Loucy (cell line): Measurements from ENCODE around the gene ZNF362.

Experiments used
- H2AFZ ChIP-seq: fragments of 200-600 bp; sonication (generic); 2 replicates; pipeline ENCODE4 v1.6.0; 2016; ENCODE audit warnings: antibody characterized with exemption, mild to moderate bottlenecking, low read length, moderate library complexity
- H3F3A ChIP-seq: fragments of 200-600 bp; 2 replicates; pipeline ENCODE4 v1.6.0; 2016; ENCODE audit warnings: antibody characterized with exemption, low read depth, mild to moderate bottlenecking
- H3K27me3 ChIP-seq: fragments of 200-600 bp; sonication (generic); 2 replicates; pipeline ENCODE4 v1.6.1; 2014; ENCODE audit warnings: low read length, mild to moderate bottlenecking; ENCODE audit not compliant: insufficient read depth, poor library complexity, severe bottlenecking
- H3K36me3 ChIP-seq: fragments of 200-600 bp; sonication (generic); 2 replicates; pipeline ENCODE4 v1.6.1; 2016; ENCODE audit warnings: low read length; ENCODE audit not compliant: insufficient read depth
- H3K4me1 ChIP-seq: fragments of 200-600 bp; sonication (generic); 2 replicates; pipeline ENCODE4 v1.5.1; 2014; ENCODE audit warnings: low read length, mild to moderate bottlenecking; ENCODE audit not compliant: insufficient read depth, poor library complexity, severe bottlenecking
- H3K4me2 ChIP-seq: fragments of 200-600 bp; sonication (generic); 2 replicates; pipeline ENCODE4 v1.6.0; 2014; ENCODE audit warnings: antibody characterized with exemption, low read length, low read depth, mild to moderate bottlenecking; ENCODE audit not compliant: poor library complexity, severe bottlenecking
- H3K4me3 ChIP-seq: fragments of 200-600 bp; sonication (generic); 2 replicates; pipeline ENCODE4 v1.5.1; 2014; ENCODE audit warnings: low read length, mild to moderate bottlenecking, mixed read lengths; ENCODE audit not compliant: poor library complexity, severe bottlenecking
- H3K79me2 ChIP-seq: fragments of 200-600 bp; sonication (generic); 2 replicates; pipeline ENCODE4 v1.6.1; 2014; ENCODE audit warnings: low read length; ENCODE audit not compliant: insufficient read depth
- H3K9ac ChIP-seq: fragments of 200-600 bp; sonication (generic); 2 replicates; pipeline ENCODE4 v1.6.0; 2014; ENCODE audit warnings: mild to moderate bottlenecking, low read depth, low read length, moderate library complexity; ENCODE audit not compliant: poor library complexity, severe bottlenecking
- H3K9me2 ChIP-seq: fragments of 200-600 bp; sonication (generic); replicated peaks from 2 replicates; pipeline ENCODE4 v1.6.1; 2016; ENCODE audit warnings: low read depth, low read length, mixed read lengths
- H3K9me3 ChIP-seq: fragments of 200-600 bp; sonication (generic); 2 replicates; pipeline ENCODE4 v1.6.1; 2014; ENCODE audit warnings: mild to moderate bottlenecking, antibody characterized with exemption, low read length, low read depth; ENCODE audit not compliant: insufficient read depth
- H4K20me1 ChIP-seq: fragments of 200-600 bp; sonication (generic); 2 replicates; pipeline ENCODE4 v1.6.0; 2014; ENCODE audit warnings: antibody characterized with exemption, low read length, mild to moderate bottlenecking; ENCODE audit not compliant: insufficient read depth, poor library complexity, severe bottlenecking
- EZH2phosphoT487 ChIP-seq: fragments of 200-600 bp; IDR thresholded peaks from 2 replicates; pipeline ENCODE4 v1.6.1; 2018; ENCODE audit warnings: antibody characterized with exemption, mild to moderate bottlenecking, moderate library complexity, borderline replicate concordance
- TF ChIP-seq, protein P1 (sequence below): fragments of 200-600 bp; sonication (generic); conservative IDR thresholded peaks from 2 replicates; pipeline ENCODE4 v1.5.1; 2014; ENCODE audit warnings: mild to moderate bottlenecking, antibody characterized with exemption, low read length

ZNF362 gene

DNA sequence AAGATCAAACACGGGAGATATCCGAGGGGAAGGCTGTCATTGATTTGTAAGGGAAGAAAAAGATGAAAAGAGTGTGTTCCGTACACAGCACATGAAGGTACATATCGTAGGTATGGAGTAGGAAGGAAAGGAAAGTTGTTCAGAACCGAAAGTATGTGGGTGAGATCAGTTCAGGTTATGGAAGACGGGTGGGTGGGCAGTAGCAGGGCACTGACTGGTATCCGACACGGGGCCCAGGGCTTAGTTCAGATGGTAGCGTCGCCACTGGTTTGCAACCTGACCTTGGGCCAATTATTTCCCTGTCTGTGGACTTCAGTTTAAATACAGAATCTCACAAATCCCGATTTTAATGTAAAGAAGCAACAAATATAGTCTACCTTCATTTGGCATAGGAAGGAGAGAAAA lies 92.4 kb downstream of the ZNF362 start:
- Histone ChIP-seq H3K27me3 (no peaks in the 10 kb centered on the region), H3K36me3 (no peaks in the 10 kb centered on the region), H3K9ac (peak overlapping the region; percentile 90), H3K4me2 (peak overlapping the region; percentile 92), H4K20me1 (peaks cover 53% of the 10 kb centered on the region), H3K4me1 (peaks cover 63% of the 10 kb centered on the region), H3K4me3 (peak overlapping the region; percentile 91), H3K79me2 (peaks cover 79% of the 10 kb centered on the region), H3F3A (no peaks in the 10 kb centered on the region), H3K9me2 (no peaks in the 10 kb centered on the region), H3K9me3 (no peaks in the 10 kb centered on the region), H2AFZ (no peak overlapping the region; the same call in 1 of the 2 replicates)
- no peak for TF ChIP-seq EZH2phosphoT487
- TF ChIP-seq, protein P1, sequence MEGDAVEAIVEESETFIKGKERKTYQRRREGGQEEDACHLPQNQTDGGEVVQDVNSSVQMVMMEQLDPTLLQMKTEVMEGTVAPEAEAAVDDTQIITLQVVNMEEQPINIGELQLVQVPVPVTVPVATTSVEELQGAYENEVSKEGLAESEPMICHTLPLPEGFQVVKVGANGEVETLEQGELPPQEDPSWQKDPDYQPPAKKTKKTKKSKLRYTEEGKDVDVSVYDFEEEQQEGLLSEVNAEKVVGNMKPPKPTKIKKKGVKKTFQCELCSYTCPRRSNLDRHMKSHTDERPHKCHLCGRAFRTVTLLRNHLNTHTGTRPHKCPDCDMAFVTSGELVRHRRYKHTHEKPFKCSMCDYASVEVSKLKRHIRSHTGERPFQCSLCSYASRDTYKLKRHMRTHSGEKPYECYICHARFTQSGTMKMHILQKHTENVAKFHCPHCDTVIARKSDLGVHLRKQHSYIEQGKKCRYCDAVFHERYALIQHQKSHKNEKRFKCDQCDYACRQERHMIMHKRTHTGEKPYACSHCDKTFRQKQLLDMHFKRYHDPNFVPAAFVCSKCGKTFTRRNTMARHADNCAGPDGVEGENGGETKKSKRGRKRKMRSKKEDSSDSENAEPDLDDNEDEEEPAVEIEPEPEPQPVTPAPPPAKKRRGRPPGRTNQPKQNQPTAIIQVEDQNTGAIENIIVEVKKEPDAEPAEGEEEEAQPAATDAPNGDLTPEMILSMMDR, result no peak

DNA sequence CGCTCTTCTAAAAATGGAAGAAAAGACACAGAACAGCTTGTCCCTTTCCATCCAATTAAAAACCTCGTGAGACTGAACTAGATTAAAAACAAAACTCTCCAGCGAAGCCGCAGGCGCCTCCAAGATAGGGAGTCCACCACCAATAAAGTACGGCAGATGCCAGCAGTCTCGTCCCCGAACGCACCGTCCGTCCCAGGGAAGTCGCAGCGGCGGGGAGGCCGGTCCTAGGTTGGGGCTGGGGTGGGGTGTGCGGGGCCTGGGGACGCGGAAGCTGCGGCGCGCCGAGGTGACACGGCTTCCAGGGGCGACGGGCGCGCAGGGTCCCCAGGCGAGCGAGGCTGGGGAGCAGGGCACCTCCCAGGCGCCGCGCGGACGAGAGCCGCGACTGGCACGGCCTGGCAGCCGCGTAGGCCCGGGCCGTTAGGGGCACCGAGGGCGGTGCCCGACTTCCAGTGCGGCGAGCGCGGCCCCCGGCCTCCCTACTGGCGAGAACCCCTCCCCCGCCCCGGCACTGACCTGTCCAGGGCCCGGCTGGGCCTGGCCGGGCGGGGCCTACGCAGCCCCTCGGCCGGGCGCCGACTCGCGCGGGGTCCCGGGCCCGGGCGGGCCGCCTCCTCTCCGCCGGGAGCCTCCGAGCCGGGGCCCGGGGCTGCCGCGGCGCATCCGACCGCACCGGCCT lies 92.9 kb downstream of the ZNF362 start:
- Histone ChIP-seq H3K9me2 (no peaks in the 10 kb centered on the region), H4K20me1 (peaks cover 48% of the 10 kb centered on the region), H3K9ac (peak overlapping the region; percentile 90), H3K4me2 (peak overlapping the region; percentile 92), H3F3A (no peaks in the 10 kb centered on the region), H3K4me1 (peaks cover 57% of the 10 kb centered on the region), H2AFZ (peak overlapping the region; percentile 14; the same call in 1 of the 2 replicates), H3K9me3 (no peaks in the 10 kb centered on the region), H3K79me2 (peaks cover 73% of the 10 kb centered on the region), H3K27me3 (no peaks in the 10 kb centered on the region), H3K36me3 (no peaks in the 10 kb centered on the region), H3K4me3 (peak overlapping the region; percentile 91)
- no peak for TF ChIP-seq EZH2phosphoT487
- TF ChIP-seq, protein P1, result no peak

DNA sequence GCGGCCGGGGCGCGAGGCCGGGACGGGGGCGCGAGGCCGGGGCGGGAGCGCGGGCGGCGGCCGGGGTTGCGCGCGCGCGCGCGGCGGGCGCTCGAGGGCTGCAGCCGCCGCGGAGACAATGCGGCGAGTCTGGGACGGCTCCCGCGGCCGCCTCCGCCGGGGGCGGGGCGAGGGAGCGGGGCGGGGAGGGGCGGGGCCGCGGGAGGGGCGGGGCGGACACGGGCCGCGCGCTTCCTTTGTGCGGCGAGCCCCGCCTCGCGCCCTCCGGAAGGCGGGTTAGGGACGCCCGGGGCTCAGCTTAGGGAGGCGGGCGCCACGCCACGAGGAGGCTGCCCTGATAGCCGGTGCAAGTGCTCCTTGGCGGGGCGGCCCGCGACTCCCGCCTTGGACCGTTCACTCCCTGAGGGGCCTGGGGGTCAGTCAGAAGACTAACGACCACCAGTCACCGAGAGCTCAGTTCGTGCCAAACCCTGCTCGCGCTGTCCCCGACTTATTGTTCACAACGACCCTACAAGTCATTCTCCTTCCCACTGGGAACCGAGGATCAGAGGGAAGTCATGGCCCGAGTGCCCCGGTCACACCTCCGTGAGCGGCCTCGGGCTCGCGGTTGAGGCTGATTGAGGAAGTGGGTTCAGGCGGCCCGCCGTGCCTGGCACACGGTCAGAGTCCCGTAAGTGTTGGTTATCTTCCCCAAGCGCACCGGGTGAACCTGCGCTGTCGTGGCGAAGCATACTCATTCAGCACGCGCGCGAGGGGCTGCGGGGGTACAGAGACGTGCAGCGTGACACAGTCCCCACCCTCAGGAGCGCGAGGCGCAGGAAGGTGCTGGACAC lies 93.7 kb downstream of the ZNF362 start:
- Histone ChIP-seq H3K79me2 (peaks cover 65% of the 10 kb centered on the region), H3K4me2 (peak overlapping the region; percentile 100), H3F3A (no peaks in the 10 kb centered on the region), H3K9ac (peak overlapping the region; percentile 99), H3K9me2 (no peaks in the 10 kb centered on the region), H3K4me1 (peaks cover 50% of the 10 kb centered on the region), H4K20me1 (peaks cover 40% of the 10 kb centered on the region), H3K27me3 (no peaks in the 10 kb centered on the region), H3K9me3 (no peaks in the 10 kb centered on the region), H2AFZ (peak overlapping the region; percentile 99), H3K4me3 (peak overlapping the region; percentile 99), H3K36me3 (no peaks in the 10 kb centered on the region)
- TF ChIP-seq, protein P1, result no peak
- TF ChIP-seq EZH2phosphoT487, result no peak
